Peyer's patch (tissue), 4 donors: ENCODE data around the gene GLO1.

Experiments used
- CTCF ChIP-seq, 6 experiments: fragments of 450-650 bp in 4 of 6; fragments of 200-600 bp in 2 of 6; sonication (generic) in 1 of 6; IDR thresholded peaks; one replicate each; pipeline ENCODE4 v1.5.1; 2017 to 2019; ENCODE audit warnings: antibody characterized with exemption in 6 of 6, mild to moderate bottlenecking in 3 of 6, moderate library complexity in 1 of 6
- POLR2A ChIP-seq, 2 donors: fragments of 450-650 bp; IDR thresholded peaks; one replicate each; pipeline ENCODE4 v1.5.1; 2017; ENCODE audit warnings: antibody characterized with exemption in 2 of 2, mild to moderate bottlenecking in 2 of 2, moderate library complexity in 2 of 2

GRCh38 chr6:38637756-38638155 lies 65.2 kb downstream of the GLO1 start:
- TF ChIP-seq CTCF (IDR thresholded peaks at IDR 0.05): no peak
- TF ChIP-seq POLR2A (IDR thresholded peaks at IDR 0.05): no peak
